GM12892 (cell line): Measurements from ENCODE around the gene ZNF561.
"Not testable (repeated sequence)": the region's sequence is repeated elsewhere in the genome, so short reads cannot be mapped to it uniquely, and the experiment has no call there.

ENCODE experiments used
- DNase-seq: peaks from one replicate; pipeline ENCODE4 v3.0.0; 2011; ENCODE audit not compliant: insufficient read length
- FAIRE-seq: peaks from 2 replicates; lab custom pipeline; 2011; peaks lifted over from hg19 to GRCh38; lab: Jason Lieb, UNC
- POLR2A ChIP-seq: IDR thresholded peaks from 2 replicates; pipeline ENCODE4 v1.6.1; 2011; ENCODE audit warnings: low read depth, low read length, control low read depth
- POLR2AphosphoS5 ChIP-seq: IDR thresholded peaks from 2 replicates; pipeline ENCODE4 v1.6.1; 2011; ENCODE audit warnings: low read depth, low read length, control low read depth
- TAF1 ChIP-seq: IDR thresholded peaks from 2 replicates; pipeline ENCODE4 v1.6.1; 2011; ENCODE audit warnings: low read depth, mild to moderate bottlenecking, control low read depth, low read length, borderline replicate concordance

ZNF561 gene

GRCh38 chr19:9622531-9622930, 1.5 kb upstream of the ZNF561 start:
- DNase-seq (no peak), FAIRE-seq (no peak)
- TF ChIP-seq POLR2A (no peak), TAF1 (no peak), POLR2AphosphoS5 (no peak)

GRCh38 chr19:9620842-9621155, 233 bp downstream of the ZNF561 start:
- FAIRE-seq: no peak
- no peak for DNase-seq
- no peak for TF ChIP-seq TAF1
- no peak for TF ChIP-seq POLR2AphosphoS5

- FAIRE-seq: no peak
- TF ChIP-seq POLR2AphosphoS5: no peak
- no peak for TF ChIP-seq POLR2A
- TF ChIP-seq TAF1: no peak
- no peak for DNase-seq
Observed at GRCh38 chr19:9615844-9616243, 5.2 kb downstream of the ZNF561 start.

- DNase-seq (no peak), FAIRE-seq (no peak)
- TF ChIP-seq POLR2A (no peak), TAF1 (no peak), POLR2AphosphoS5 (no peak)
Observed at GRCh38 chr19:9610484-9611113, 10.4 kb downstream of the ZNF561 start.

GRCh38 chr19:9608912-9609311, 12.1 kb downstream of the ZNF561 start:
- no peak for FAIRE-seq

GRCh38 chr19:9597027-9597426, 24.0 kb downstream of the ZNF561 start:
- TF ChIP-seq TAF1 (no peak), POLR2A (no peak), POLR2AphosphoS5 (no peak)
- FAIRE-seq (no peak), DNase-seq (no peak)

More at GRCh38 chr19:9608912-9609311, 12.1 kb downstream of the ZNF561 start:
- TF ChIP-seq TAF1 (no peak), POLR2A (no peak), POLR2AphosphoS5 (0 out of 2 replicates have a peak, but pooled peaks have one; percentile 19)
- no peak for DNase-seq

- DNase-seq (no peak), FAIRE-seq (no peak)
- TF ChIP-seq POLR2AphosphoS5: no peak
- TF ChIP-seq TAF1: no peak
- TF ChIP-seq POLR2A: no peak
Observed at GRCh38 chr19:9586764-9587163, 34.3 kb downstream of the ZNF561 start.

- peak; percentile 77 for FAIRE-seq
- TF ChIP-seq POLR2A: peak; percentile 97
- TF ChIP-seq POLR2AphosphoS5: peak; percentile 97
- peak; percentile 90 for TF ChIP-seq TAF1
- peak; percentile 54 for DNase-seq
Observed at GRCh38 chr19:9584073-9584833, 36.8 kb downstream of the ZNF561 start, which contains the start of gene ZNF121. Gene ZNF121, minus strand, starts transcription at chr19:9584504. Its CDS starts 16,407 bp downstream, at chr19:9568097.

GRCh38 chr19:9582081-9582725, 38.8 kb downstream of the ZNF561 start:
- FAIRE-seq, DNase-seq: not testable (repeated sequence)

- TF ChIP-seq POLR2A (no peak), POLR2AphosphoS5 (no peak), TAF1 (no peak)
- FAIRE-seq (no peak), DNase-seq (no peak)
Observed at GRCh38 chr19:9580728-9581127, 40.3 kb downstream of the ZNF561 start.

- FAIRE-seq (no peak), DNase-seq (no peak)
- TF ChIP-seq POLR2AphosphoS5 (no peak), POLR2A (no peak)
Observed at GRCh38 chr19:9570255-9570654, 50.8 kb downstream of the ZNF561 start.

GRCh38 chr19:9566729-9567128, 54.3 kb downstream of the ZNF561 start:
- no peak for FAIRE-seq
- TF ChIP-seq POLR2AphosphoS5: no peak
- TF ChIP-seq TAF1: no peak
- no peak for TF ChIP-seq POLR2A
- DNase-seq: no peak
